Neural crest cell (in vitro differentiated cells): ENCODE measurements around the gene ABCC12. TPM values are rescaled to one million over a fixed set of nuclear protein-coding genes. Genes with fewer than 3 reads are reported as not detected.

Source experiments
- DNase-seq: peaks from one replicate; pipeline ENCODE4 v3.0.0; 2021; ENCODE audit warnings: low read depth, mixed read lengths, low spot score
- H3K27ac Mint-ChIP-seq: one replicate; pipeline ENCODE4 v1.8.0; 2021; ENCODE audit warnings: mild to moderate bottlenecking, mixed read lengths; ENCODE audit not compliant: unreplicated experiment
- H3K27me3 Mint-ChIP-seq: 2 replicates; pipeline ENCODE4 v1.8.0; 2021; ENCODE audit warnings: low read depth, mild to moderate bottlenecking, mixed read lengths
- H3K36me3 Mint-ChIP-seq: 2 replicates; pipeline ENCODE4 v1.8.0; 2021; ENCODE audit warnings: low read depth, mild to moderate bottlenecking, mixed read lengths
- H3K4me1 Mint-ChIP-seq: 2 replicates; pipeline ENCODE4 v1.8.0; 2021; ENCODE audit warnings: mixed read lengths
- H3K4me3 Mint-ChIP-seq: one replicate; pipeline ENCODE4 v1.8.0; 2021; ENCODE audit warnings: mild to moderate bottlenecking, mixed read lengths
- H3K9me3 Mint-ChIP-seq: 2 replicates; pipeline ENCODE4 v1.8.0; 2021; ENCODE audit warnings: mixed read lengths
- total RNA-seq: library from RNA; stranded (reverse); gene quantifications from 2 replicates; pipeline ENCODE4 v1.2.1, GENCODE V29; 2021
- TF ChIP-seq, protein P1 (sequence below): fragments of 200-600 bp; sonication (generic); conservative IDR thresholded peaks from 2 replicates; pipeline ENCODE4 v1.5.0; 2021; ENCODE audit warnings: antibody characterized with exemption, mild to moderate bottlenecking

The ABCC12 gene
- total RNA-seq, 1 donor from 2014 or later, result 0.07 TPM

DNA sequence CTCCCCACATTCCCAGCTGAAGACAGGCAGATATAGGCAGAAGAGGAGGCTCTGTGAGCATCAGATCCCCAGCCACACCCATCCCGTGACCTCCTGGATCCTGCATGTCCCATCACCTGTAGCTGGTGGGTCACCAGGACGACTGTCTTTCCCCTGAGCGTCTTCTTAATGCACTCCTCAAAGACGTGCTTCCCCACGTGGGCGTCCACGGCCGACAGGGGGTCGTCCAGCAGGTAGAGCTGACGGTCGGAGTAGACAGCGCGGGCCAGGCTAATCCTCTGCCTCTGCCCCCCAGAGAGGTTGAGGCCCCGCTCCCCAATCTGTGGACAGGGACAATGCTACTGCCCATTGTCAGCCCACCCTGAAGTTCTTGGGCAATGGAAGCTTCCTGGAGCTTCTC is 40.5 kb downstream of the ABCC12 start:
- no peak for DNase-seq
- Mint-ChIP-seq H3K9me3 (no peaks in the 10 kb centered on the region), H3K27ac (no peak overlapping the region)

DNA sequence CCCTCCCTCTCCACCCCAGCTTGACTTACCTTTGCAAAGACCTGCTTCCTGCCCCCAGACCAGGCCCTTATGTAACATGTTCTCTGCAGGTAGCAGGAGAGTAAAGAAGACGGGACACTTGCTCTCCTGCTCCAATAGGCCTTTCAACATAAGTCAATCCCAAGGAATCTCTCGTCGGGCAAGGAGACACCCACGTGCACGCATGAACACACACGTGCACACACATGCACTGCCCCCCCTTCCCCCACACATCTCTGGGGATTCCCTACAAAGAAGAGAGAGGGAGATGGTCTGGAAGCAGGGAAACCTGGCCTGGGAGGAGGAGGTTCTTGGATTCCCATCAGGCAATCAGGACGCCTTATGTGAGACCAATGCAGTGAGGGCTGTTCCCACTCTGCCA is 41.4 kb downstream of the ABCC12 start:
- Mint-ChIP-seq H3K27me3 (no peaks in the 10 kb centered on the region), H3K4me3 (no peak overlapping the region), H3K27ac (peak overlapping the region; percentile 36), H3K4me1 (peaks cover 49% of the 10 kb centered on the region), H3K9me3 (no peaks in the 10 kb centered on the region), H3K36me3 (no peaks in the 10 kb centered on the region)
- TF ChIP-seq, protein P1, sequence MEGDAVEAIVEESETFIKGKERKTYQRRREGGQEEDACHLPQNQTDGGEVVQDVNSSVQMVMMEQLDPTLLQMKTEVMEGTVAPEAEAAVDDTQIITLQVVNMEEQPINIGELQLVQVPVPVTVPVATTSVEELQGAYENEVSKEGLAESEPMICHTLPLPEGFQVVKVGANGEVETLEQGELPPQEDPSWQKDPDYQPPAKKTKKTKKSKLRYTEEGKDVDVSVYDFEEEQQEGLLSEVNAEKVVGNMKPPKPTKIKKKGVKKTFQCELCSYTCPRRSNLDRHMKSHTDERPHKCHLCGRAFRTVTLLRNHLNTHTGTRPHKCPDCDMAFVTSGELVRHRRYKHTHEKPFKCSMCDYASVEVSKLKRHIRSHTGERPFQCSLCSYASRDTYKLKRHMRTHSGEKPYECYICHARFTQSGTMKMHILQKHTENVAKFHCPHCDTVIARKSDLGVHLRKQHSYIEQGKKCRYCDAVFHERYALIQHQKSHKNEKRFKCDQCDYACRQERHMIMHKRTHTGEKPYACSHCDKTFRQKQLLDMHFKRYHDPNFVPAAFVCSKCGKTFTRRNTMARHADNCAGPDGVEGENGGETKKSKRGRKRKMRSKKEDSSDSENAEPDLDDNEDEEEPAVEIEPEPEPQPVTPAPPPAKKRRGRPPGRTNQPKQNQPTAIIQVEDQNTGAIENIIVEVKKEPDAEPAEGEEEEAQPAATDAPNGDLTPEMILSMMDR, result no peak
- DNase-seq, result no peak

More for the DNA sequence above, 40.5 kb downstream of the ABCC12 start:
- H3K27me3 Mint-ChIP-seq, result no peaks in the 10 kb centered on the region
- no peak overlapping the region for H3K4me3 Mint-ChIP-seq
- no peaks in the 10 kb centered on the region for H3K36me3 Mint-ChIP-seq
- H3K4me1 Mint-ChIP-seq, result peaks cover 40% of the 10 kb centered on the region
- TF ChIP-seq, protein P1, result no peak

DNA sequence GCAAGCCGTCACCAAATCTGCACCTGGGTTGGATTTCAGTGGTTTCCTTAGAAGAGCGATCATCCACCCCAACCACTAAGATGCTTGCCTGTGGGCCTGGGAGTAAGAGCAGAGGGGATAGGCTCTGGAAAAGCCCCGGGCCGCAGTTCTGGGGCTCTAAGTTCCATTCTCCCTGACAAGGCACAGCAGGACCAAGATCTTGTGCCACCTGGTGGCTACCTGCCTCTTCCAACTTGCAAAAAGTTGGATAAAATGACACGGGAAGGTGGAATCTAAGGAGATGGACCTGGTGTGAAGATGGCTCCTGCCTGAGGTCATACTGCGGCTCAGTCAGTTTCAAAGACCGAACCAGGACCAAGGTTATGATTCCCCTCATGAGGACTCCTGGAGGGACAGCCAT is 42.3 kb downstream of the ABCC12 start:
- H3K4me3 Mint-ChIP-seq, result no peak overlapping the region
- H3K4me1 Mint-ChIP-seq, result peaks cover 51% of the 10 kb centered on the region
- TF ChIP-seq, protein P1, result peak; percentile 24
- no peaks in the 10 kb centered on the region for H3K36me3 Mint-ChIP-seq
- no peak overlapping the region for H3K27ac Mint-ChIP-seq
- H3K9me3 Mint-ChIP-seq, result no peaks in the 10 kb centered on the region
- DNase-seq, result no peak
- no peaks in the 10 kb centered on the region for H3K27me3 Mint-ChIP-seq

DNA sequence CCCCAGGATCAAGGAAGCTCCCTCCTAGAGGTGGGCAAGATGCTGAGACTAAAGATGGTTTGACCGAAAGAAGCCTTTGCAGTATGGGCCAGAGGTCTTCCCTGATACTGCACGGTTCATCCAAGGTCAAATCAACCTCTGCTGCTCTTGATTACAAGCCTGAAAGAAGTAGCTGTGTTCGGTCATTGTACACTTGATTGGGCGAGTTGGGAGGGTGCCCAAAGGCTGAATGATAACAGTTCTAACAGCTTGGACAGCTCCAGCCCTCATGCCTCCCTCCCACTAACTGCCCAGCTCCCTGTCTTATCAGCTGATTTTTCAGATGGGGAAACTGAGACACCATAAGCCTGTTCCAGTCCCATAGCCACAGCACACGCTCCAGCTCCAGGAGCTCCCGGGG is 42.8 kb downstream of the ABCC12 start:
- H3K4me1 Mint-ChIP-seq, result peaks cover 51% of the 10 kb centered on the region
- H3K27me3 Mint-ChIP-seq, result no peaks in the 10 kb centered on the region
- H3K9me3 Mint-ChIP-seq, result no peaks in the 10 kb centered on the region
- H3K36me3 Mint-ChIP-seq, result no peaks in the 10 kb centered on the region
- no peak for DNase-seq
- no peak overlapping the region for H3K27ac Mint-ChIP-seq
- TF ChIP-seq, protein P1, result no peak
- H3K4me3 Mint-ChIP-seq, result no peak overlapping the region

DNA sequence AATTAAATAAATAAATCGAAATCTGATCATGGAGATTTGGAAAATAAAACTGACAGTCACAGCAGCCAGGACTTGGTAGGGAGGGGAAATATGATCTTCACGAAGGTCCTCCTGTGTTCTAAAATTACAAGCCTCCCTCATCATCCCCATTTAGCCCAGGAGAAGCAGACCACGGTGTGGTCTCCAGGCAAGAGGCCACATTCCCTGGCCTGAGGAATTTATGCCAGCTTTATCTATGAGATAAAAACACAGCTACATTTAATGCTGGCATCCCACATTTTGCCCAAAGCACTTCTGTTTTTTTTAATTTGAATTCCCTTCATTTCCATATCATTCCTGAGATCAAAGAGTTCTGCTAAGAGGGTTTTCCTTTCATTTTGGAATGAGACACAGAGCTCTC is 43.2 kb downstream of the ABCC12 start:
- TF ChIP-seq, protein P1, result no peak
- no peak overlapping the region for H3K4me3 Mint-ChIP-seq
- H3K27me3 Mint-ChIP-seq, result no peaks in the 10 kb centered on the region
- no peak overlapping the region for H3K27ac Mint-ChIP-seq
- no peaks in the 10 kb centered on the region for H3K9me3 Mint-ChIP-seq
- H3K36me3 Mint-ChIP-seq, result no peaks in the 10 kb centered on the region
- H3K4me1 Mint-ChIP-seq, result peaks cover 53% of the 10 kb centered on the region
- no peak for DNase-seq

DNA sequence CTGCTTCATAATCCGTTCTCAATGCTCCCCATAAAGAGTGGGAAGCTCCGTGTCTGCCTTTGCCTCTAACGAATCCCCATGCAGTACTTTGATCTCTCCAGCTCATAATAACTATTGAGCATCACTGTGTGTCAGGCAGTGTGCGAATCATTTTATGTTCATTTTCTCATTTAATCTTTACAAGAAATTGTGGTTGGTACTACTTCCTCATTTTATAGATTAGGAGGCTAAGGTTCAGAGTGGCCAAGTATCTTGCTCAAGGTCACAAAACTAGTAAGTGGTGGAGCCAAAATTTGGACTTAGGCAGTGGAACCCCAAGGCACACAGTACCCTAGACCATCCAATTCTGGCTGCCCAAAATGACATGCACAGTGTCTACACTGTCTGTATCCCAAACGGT is 44.8 kb downstream of the ABCC12 start:
- Mint-ChIP-seq H3K4me3 (no peak overlapping the region), H3K4me1 (peaks cover 51% of the 10 kb centered on the region), H3K27me3 (no peaks in the 10 kb centered on the region), H3K27ac (peak overlapping the region; percentile 1), H3K9me3 (no peaks in the 10 kb centered on the region), H3K36me3 (no peaks in the 10 kb centered on the region)
- DNase-seq, result no peak
- TF ChIP-seq, protein P1, result no peak
